ENCODE measurements around the gene IRAK1. TPM values are rescaled to one million over a fixed set of nuclear protein-coding genes. Genes with fewer than 3 reads are reported as not detected.

Gene IRAK1
- total RNA-seq, 1 donor from 2014 or later = 69.1 TPM

DNA sequence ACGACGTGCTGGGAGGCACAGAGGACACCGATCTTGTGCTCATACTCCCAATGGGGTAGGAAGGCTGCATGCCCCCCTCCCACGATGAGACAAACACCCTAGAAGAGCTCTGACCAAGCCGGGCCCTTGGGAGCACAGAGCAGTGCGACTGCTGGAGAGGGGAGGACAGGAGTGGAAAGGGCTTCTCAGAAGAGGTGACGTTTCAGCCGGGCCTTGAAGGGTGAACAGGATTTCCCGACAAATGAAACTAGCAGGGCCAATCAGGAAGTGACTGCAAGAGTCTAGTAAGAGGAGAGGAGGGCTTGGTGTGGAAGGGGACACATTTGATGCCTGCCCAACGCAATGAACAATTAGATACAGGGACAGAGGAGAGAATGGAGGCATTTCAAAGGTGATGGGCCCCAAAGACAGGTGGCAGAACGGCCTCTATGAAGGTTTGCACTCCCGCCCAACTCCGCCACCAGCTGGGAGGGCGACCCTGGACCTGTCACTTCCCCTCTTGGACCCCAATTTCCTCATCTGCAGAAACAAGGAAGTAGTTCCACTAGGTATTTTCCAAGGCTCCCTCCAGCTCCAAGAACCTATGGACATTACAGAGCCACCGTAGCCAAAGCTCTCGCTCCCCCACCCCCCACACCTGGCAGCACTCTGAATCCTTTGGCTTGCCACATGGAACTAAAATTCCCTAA, 52.0 kb downstream of the IRAK1 start:
- H3K4me3 Mint-ChIP-seq = peak overlapping the region; percentile 100
- TF ChIP-seq, protein P1, sequence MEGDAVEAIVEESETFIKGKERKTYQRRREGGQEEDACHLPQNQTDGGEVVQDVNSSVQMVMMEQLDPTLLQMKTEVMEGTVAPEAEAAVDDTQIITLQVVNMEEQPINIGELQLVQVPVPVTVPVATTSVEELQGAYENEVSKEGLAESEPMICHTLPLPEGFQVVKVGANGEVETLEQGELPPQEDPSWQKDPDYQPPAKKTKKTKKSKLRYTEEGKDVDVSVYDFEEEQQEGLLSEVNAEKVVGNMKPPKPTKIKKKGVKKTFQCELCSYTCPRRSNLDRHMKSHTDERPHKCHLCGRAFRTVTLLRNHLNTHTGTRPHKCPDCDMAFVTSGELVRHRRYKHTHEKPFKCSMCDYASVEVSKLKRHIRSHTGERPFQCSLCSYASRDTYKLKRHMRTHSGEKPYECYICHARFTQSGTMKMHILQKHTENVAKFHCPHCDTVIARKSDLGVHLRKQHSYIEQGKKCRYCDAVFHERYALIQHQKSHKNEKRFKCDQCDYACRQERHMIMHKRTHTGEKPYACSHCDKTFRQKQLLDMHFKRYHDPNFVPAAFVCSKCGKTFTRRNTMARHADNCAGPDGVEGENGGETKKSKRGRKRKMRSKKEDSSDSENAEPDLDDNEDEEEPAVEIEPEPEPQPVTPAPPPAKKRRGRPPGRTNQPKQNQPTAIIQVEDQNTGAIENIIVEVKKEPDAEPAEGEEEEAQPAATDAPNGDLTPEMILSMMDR (IDR thresholded peaks at IDR 0.05; ENCODE audit: unreplicated experiment) = no peak
- H3K27ac Mint-ChIP-seq = peak overlapping the region; percentile 48
- DNase-seq (ENCODE audit: low spot score in 2 of 2, unreplicated experiment in 2 of 2) = no peak
- H3K27me3 Mint-ChIP-seq (ENCODE audit: low read depth) = no peaks in the 10 kb centered on the region
- H3K36me3 Mint-ChIP-seq = peaks cover 5% of the 10 kb centered on the region
- peaks cover 38% of the 10 kb centered on the region for H3K4me1 Mint-ChIP-seq
- no peaks in the 10 kb centered on the region for H3K9me3 Mint-ChIP-seq

DNA sequence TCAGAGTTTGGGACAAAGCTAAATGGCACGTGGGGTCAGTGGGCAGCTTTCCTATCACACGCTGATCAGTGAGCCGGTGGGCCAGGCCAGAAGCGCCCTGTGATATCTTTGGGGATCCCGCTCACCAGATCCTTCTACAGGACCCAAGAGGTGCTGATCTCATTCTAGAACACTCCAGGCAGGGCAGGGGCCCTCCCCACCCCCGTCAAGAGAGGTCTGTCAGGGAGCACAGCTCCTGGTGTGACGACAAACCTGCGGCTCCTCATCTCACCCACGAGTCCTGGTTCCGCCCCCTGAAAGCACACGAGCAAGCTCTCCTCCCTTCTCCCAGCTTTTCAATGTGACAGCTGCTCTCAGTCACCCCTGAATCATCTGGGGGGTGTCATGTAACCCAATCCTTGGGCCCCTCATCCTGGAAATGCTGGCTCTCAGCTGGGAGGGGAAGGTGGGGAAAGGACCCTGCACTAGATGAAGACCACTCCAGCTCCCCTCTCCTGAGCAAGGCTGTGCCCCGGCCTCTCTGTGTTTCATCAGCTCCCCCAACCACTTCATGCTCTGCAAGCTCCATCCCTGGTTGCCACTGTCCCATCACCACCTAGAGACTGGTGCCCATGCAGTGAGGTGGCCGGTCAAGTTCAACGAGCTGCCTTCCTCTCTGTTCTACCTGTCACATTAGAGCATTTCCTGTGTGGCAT, 52.7 kb downstream of the IRAK1 start:
- TF ChIP-seq, protein P1 (IDR thresholded peaks at IDR 0.05; ENCODE audit: unreplicated experiment) = no peak
- Mint-ChIP-seq H3K9me3 (no peaks in the 10 kb centered on the region), H3K4me1 (peaks cover 38% of the 10 kb centered on the region), H3K36me3 (peaks cover 8% of the 10 kb centered on the region), H3K27me3 (ENCODE audit: low read depth) (no peaks in the 10 kb centered on the region), H3K4me3 (peak overlapping the region; percentile 100), H3K27ac (peak overlapping the region; percentile 48)
- no peak for DNase-seq (ENCODE audit: low spot score in 2 of 2, unreplicated experiment in 2 of 2)

DNA sequence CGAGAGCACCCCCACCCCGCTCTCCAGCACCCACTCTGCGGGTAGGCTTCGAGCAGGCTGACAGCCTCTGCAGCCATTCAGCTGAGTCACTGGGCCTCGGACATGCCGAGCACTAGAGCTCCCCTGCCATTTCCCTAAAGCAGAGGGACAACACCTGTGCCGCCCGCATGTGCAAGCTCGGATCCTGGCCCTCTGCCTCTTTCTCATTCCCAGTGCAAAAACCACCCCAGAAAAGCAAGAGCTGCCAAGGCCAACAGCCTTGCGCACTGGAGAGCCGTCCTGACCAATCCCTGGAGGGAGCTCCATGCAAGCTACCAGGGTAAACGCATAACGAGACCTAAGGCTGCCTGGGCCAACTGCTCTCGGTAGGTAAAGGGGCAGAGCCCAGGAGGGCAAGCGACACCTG, 53.4 kb downstream of the IRAK1 start:
- no peaks in the 10 kb centered on the region for H3K27me3 Mint-ChIP-seq (ENCODE audit: low read depth)
- DNase-seq (ENCODE audit: low spot score in 2 of 2, unreplicated experiment in 2 of 2) = no peak
- H3K27ac Mint-ChIP-seq = peak overlapping the region; percentile 61
- H3K4me3 Mint-ChIP-seq = no peak overlapping the region
- peaks cover 9% of the 10 kb centered on the region for H3K36me3 Mint-ChIP-seq
- TF ChIP-seq, protein P1 (IDR thresholded peaks at IDR 0.05; ENCODE audit: unreplicated experiment) = no peak
- peaks cover 38% of the 10 kb centered on the region for H3K4me1 Mint-ChIP-seq
- no peaks in the 10 kb centered on the region for H3K9me3 Mint-ChIP-seq

DNA sequence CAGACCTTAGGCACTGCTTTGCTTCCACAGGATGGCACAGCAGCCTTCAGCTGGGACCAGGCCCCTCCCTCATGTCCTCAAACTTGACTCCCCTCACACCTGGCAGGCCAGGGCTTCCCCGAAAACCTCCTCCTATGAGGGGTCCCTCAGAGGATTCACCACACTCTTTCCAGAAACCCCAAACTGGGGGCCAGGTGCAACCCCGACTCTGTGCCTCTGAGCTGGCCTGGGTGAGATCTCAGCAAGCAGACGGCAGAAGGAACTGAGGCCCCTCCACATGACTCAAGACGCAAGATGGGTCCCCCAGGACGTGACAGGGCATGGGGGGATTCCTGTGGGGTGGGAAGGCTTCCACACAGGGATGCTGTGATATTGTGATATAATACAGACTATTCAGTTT, 54.3 kb downstream of the IRAK1 start:
- peaks cover 38% of the 10 kb centered on the region for H3K4me1 Mint-ChIP-seq
- TF ChIP-seq, protein P1 (IDR thresholded peaks at IDR 0.05; ENCODE audit: unreplicated experiment) = no peak
- no peaks in the 10 kb centered on the region for H3K9me3 Mint-ChIP-seq
- no peak for DNase-seq (ENCODE audit: low spot score in 2 of 2, unreplicated experiment in 2 of 2)
- H3K36me3 Mint-ChIP-seq = peaks cover 16% of the 10 kb centered on the region
- H3K27me3 Mint-ChIP-seq (ENCODE audit: low read depth) = no peaks in the 10 kb centered on the region
- H3K4me3 Mint-ChIP-seq = no peak overlapping the region
- no peak overlapping the region for H3K27ac Mint-ChIP-seq

DNA sequence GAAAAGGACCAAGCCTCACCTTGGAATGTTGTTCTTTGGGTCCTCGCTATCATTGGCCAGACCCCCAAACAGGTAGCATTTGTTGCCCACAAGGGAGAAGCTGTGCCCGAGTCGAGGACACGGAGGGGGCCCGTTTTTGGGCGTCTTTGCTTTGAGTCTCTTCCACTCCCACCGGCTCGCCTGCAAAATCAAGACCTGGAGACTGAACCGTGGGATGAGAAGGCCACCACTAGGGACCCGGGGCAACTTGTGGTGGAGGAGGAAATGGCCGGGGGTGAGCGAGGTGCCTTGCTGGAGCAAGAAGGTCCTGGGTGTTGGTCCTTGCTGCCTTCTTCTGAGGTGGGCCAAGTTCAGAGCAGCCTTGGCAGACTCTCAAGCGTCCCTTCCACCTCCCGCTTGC, 55.6 kb downstream of the IRAK1 start:
- DNase-seq (ENCODE audit: low spot score in 2 of 2, unreplicated experiment in 2 of 2) = no peak
- H3K27me3 Mint-ChIP-seq (ENCODE audit: low read depth) = no peaks in the 10 kb centered on the region

More for the DNA sequence above, 55.6 kb downstream of the IRAK1 start:
- Mint-ChIP-seq H3K36me3 (peaks cover 17% of the 10 kb centered on the region), H3K9me3 (no peaks in the 10 kb centered on the region), H3K4me1 (peaks cover 30% of the 10 kb centered on the region), H3K4me3 (no peak overlapping the region), H3K27ac (no peak overlapping the region)
- TF ChIP-seq, protein P1 (IDR thresholded peaks at IDR 0.05; ENCODE audit: unreplicated experiment) = no peak
